ENCODE data around the gene CYP26B1. TPM values are rescaled to one million over a fixed set of nuclear protein-coding genes. Genes with fewer than 3 reads are reported as not detected.

The CYP26B1 gene
- total and polyA plus RNA-seq, 2 experiments from 2014 or later = 3.9 to 6.5 TPM

GRCh38 chr2:72144632-72145288, 2.9 kb downstream of the CYP26B1 start:
- no peaks in the 10 kb centered on the region for H4K20me1 ChIP-seq (ENCODE audit: insufficient read depth, poor library complexity, severe bottlenecking)
- peak overlapping the region; percentile 60 for H2AFZ ChIP-seq
- H3K9me2 ChIP-seq (replicated peaks; ENCODE audit: insufficient read depth) = no peaks in the 10 kb centered on the region
- H3K36me3 ChIP-seq (replicated peaks; ENCODE audit: insufficient read depth, low read depth) = no peaks in the 10 kb centered on the region
- peak overlapping the region; percentile 96 for H3K4me2 ChIP-seq
- H3K79me2 ChIP-seq = no peaks in the 10 kb centered on the region
- H3K9me3 ChIP-seq (ENCODE audit: low read depth) = no peaks in the 10 kb centered on the region
- WGBS (ENCODE audit: low lambda C conversion rate, missing lambda C conversion rate) = under 1% methylated on average over 46 of the region's 63 CpGs
- H3K27me3 ChIP-seq = peaks cover 66% of the 10 kb centered on the region
- H3K4me3 ChIP-seq = peak overlapping the region; percentile 70
- TF ChIP-seq, protein P1, sequence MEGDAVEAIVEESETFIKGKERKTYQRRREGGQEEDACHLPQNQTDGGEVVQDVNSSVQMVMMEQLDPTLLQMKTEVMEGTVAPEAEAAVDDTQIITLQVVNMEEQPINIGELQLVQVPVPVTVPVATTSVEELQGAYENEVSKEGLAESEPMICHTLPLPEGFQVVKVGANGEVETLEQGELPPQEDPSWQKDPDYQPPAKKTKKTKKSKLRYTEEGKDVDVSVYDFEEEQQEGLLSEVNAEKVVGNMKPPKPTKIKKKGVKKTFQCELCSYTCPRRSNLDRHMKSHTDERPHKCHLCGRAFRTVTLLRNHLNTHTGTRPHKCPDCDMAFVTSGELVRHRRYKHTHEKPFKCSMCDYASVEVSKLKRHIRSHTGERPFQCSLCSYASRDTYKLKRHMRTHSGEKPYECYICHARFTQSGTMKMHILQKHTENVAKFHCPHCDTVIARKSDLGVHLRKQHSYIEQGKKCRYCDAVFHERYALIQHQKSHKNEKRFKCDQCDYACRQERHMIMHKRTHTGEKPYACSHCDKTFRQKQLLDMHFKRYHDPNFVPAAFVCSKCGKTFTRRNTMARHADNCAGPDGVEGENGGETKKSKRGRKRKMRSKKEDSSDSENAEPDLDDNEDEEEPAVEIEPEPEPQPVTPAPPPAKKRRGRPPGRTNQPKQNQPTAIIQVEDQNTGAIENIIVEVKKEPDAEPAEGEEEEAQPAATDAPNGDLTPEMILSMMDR (IDR thresholded peaks at IDR 0.05; ENCODE audit: poor library complexity) = no peak
- peak; percentile 43 for TF ChIP-seq EZH2phosphoT487 (IDR thresholded peaks at IDR 0.05; ENCODE audit: low read depth, severe bottlenecking, unreplicated experiment)
- peak; percentile 41 for TF ChIP-seq EZH2 (IDR thresholded peaks at IDR 0.05; ENCODE audit: borderline replicate concordance)
- peak; percentile 58 for DNase-seq (ENCODE audit: low spot score)
- H3K27ac ChIP-seq = peak overlapping the region; percentile 83
- peaks cover 49% of the 10 kb centered on the region for H3K4me1 ChIP-seq (ENCODE audit: insufficient read depth)

DNA sequence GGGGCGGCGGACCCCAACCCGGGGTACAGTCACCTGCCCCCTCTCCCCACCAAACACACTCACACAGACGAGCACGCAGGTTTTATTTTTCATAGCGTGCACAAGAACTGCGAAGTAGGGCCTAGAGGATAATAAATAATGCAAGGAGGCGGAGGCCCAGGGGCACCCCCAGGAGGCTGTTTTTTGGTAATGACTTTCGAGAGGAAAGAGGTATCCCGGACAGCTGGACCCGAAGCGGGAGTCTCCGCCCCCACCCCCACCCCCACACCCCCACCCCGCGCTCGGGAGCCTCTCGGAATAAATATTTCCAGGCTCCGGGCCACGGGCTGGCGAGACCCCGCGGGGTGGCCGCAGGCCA, 3.4 kb downstream of the CYP26B1 start:
- no peaks in the 10 kb centered on the region for H3K9me3 ChIP-seq (ENCODE audit: low read depth)
- WGBS (ENCODE audit: low lambda C conversion rate, missing lambda C conversion rate) = 6% methylated on average over 21 of the region's 23 CpGs
- H3K4me3 ChIP-seq = peak overlapping the region; percentile 70
- H3K27me3 ChIP-seq = peaks cover 61% of the 10 kb centered on the region
- H3K36me3 ChIP-seq (replicated peaks; ENCODE audit: insufficient read depth, low read depth) = no peaks in the 10 kb centered on the region
- H3K4me2 ChIP-seq = peak overlapping the region; percentile 96
- no peaks in the 10 kb centered on the region for H3K9me2 ChIP-seq (replicated peaks; ENCODE audit: insufficient read depth)
- H3K27ac ChIP-seq = peak overlapping the region; percentile 83
- peak overlapping the region; percentile 60 for H2AFZ ChIP-seq
- TF ChIP-seq EZH2phosphoT487 (IDR thresholded peaks at IDR 0.05; ENCODE audit: low read depth, severe bottlenecking, unreplicated experiment) (no peak), EZH2 (IDR thresholded peaks at IDR 0.05; ENCODE audit: borderline replicate concordance) (no peak)
- TF ChIP-seq, protein P1 (IDR thresholded peaks at IDR 0.05; ENCODE audit: poor library complexity) = no peak
- peaks cover 44% of the 10 kb centered on the region for H3K4me1 ChIP-seq (ENCODE audit: insufficient read depth)
- no peaks in the 10 kb centered on the region for H3K79me2 ChIP-seq
- no peaks in the 10 kb centered on the region for H4K20me1 ChIP-seq (ENCODE audit: insufficient read depth, poor library complexity, severe bottlenecking)
- no peak for DNase-seq (ENCODE audit: low spot score)

- Histone ChIP-seq H2AFZ (peak overlapping the region; percentile 58), H3K36me3 (replicated peaks; ENCODE audit: insufficient read depth, low read depth) (no peaks in the 10 kb centered on the region), H3K79me2 (no peaks in the 10 kb centered on the region), H3K27me3 (peaks cover 58% of the 10 kb centered on the region), H3K9me3 (ENCODE audit: low read depth) (no peaks in the 10 kb centered on the region), H3K4me3 (peak overlapping the region; percentile 38), H3K9me2 (replicated peaks; ENCODE audit: insufficient read depth) (no peaks in the 10 kb centered on the region), H3K27ac (peak overlapping the region; percentile 55), H4K20me1 (ENCODE audit: insufficient read depth, poor library complexity, severe bottlenecking) (no peaks in the 10 kb centered on the region), H3K4me2 (peak overlapping the region; percentile 96), H3K4me1 (ENCODE audit: insufficient read depth) (peaks cover 41% of the 10 kb centered on the region)
- DNase-seq (ENCODE audit: low spot score) = no peak
- TF ChIP-seq, protein P1 (IDR thresholded peaks at IDR 0.05; ENCODE audit: poor library complexity) = no peak
- TF ChIP-seq EZH2 (IDR thresholded peaks at IDR 0.05; ENCODE audit: borderline replicate concordance) = peak; percentile 23
- WGBS (ENCODE audit: low lambda C conversion rate, missing lambda C conversion rate) = 8% methylated on average over 63 of the region's 65 CpGs
Measured at GRCh38 chr2:72143441-72144273, 4.0 kb downstream of the CYP26B1 start.
